Subcutaneous adipose tissue (tissue), 4 donors: Measurements from ENCODE around the gene ZNF212. TPM values are rescaled to one million over a fixed set of nuclear protein-coding genes. Genes with fewer than 3 reads are reported as not detected.

Experiments used
- CTCF ChIP-seq: fragments of 450-650 bp; IDR thresholded peaks from one replicate; pipeline ENCODE4 v1.5.1; 2016; ENCODE audit warnings: low read depth, mild to moderate bottlenecking, control low read depth, antibody characterized with exemption, moderate library complexity
- total RNA-seq, 4 donors: library from RNA; depleted of rRNA; stranded (reverse); fragments of >200 nt; gene quantifications; one replicate each; pipeline ENCODE4 v1.1.0, GENCODE V29; 2016

The ZNF212 gene
- total RNA-seq, 4 donors from 2014 or later = 2.0 to 5.5 (median 4.4) TPM

GRCh38 chr7:149252378-149252777 lies 12.9 kb downstream of the ZNF212 start:
- no peak for TF ChIP-seq CTCF

GRCh38 chr7:149253665-149254064 lies 14.2 kb downstream of the ZNF212 start:
- no peak for TF ChIP-seq CTCF

GRCh38 chr7:149254181-149254858 lies 14.9 kb downstream of the ZNF212 start:
- no peak for TF ChIP-seq CTCF

- TF ChIP-seq CTCF = no peak
These were observed 15.7 kb downstream of the ZNF212 start for GRCh38 chr7:149255174-149255573.

GRCh38 chr7:149256568-149256967 lies 17.1 kb downstream of the ZNF212 start:
- no peak for TF ChIP-seq CTCF

GRCh38 chr7:149257146-149257545 lies 17.7 kb downstream of the ZNF212 start:
- TF ChIP-seq CTCF = no peak

GRCh38 chr7:149261316-149261828 lies 21.9 kb downstream of the ZNF212 start:
- TF ChIP-seq CTCF = no peak
